HUES6 (cell line): ENCODE results near the gene NAA40.

Experiments used
- H3K27ac ChIP-seq: 2 replicates; pipeline ENCODE4 v1.7.0; 2013; ENCODE audit warnings: low read depth, mild to moderate bottlenecking, low read length, inconsistent platforms
- H3K27me3 ChIP-seq: 2 replicates; pipeline ENCODE4 v1.6.1; 2013; ENCODE audit warnings: low read length; ENCODE audit not compliant: control insufficient read depth, insufficient read depth
- H3K36me3 ChIP-seq: 2 replicates; pipeline ENCODE4 v1.6.1; 2013; ENCODE audit warnings: low read length; ENCODE audit not compliant: control insufficient read depth, insufficient read depth
- H3K4me1 ChIP-seq: 2 replicates; pipeline ENCODE4 v1.6.1; 2013; ENCODE audit warnings: low read length; ENCODE audit not compliant: control insufficient read depth, insufficient read depth
- H3K4me3 ChIP-seq: 2 replicates; pipeline ENCODE4 v1.5.1; 2013; ENCODE audit warnings: low read depth, low read length
- H3K9ac ChIP-seq: one replicate; pipeline ENCODE4 v1.6.1; 2013; ENCODE audit warnings: mild to moderate bottlenecking, low read length
- H3K9me3 ChIP-seq: 2 replicates; pipeline ENCODE4 v1.6.1; 2013; ENCODE audit warnings: low read depth, low read length; ENCODE audit not compliant: control insufficient read depth, insufficient read depth

Gene NAA40

DNA sequence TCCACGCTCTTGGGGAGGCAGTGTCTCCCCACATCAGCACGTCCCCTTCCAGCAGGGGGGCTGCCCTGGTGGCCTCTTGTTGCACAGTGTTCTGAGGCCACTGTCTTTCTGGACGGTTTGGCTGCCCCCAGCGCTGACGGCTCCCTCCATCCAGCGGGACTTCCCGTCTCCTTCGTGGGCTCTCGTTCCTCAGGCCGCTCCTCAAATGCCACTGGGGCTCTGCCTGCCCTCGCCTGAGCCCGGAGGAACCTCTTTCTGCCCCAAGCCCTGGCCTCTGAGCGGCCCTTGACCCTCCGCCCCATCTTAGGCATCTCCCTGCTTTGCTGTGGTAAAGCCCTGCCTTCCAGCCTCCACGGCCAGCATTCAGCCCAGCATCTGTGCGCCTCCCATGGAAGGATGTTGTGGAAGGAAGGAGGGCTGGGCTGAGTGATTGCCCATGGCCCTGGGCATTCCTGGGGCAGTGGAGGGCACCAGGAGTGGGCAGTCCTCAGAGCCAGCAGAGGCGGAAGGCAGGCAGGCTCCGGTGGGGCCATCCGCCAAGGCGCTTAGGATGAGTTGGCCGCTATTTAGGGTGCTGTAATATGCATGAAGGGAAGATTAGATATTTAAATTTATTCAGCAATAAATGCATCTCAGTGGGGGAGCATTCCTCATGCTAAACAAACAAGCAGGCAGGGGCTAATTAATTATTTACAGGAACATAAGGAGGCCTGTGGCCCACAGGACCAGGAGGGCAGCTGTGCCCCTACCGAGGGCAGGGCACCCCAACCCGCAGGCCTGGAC lies 65.2 kb downstream of the NAA40 start:
- Histone ChIP-seq H3K4me3 (no peak overlapping the region), H3K27me3 (peaks cover 74% of the 10 kb centered on the region), H3K4me1 (peaks cover 16% of the 10 kb centered on the region), H3K27ac (no peak overlapping the region), H3K9me3 (no peaks in the 10 kb centered on the region), H3K9ac (no peak overlapping the region), H3K36me3 (no peaks in the 10 kb centered on the region)

GRCh38 chr11:64004590-64004984 lies 65.8 kb downstream of the NAA40 start:
- H3K36me3 ChIP-seq = no peaks in the 10 kb centered on the region
- H3K4me1 ChIP-seq = peaks cover 17% of the 10 kb centered on the region
- H3K27ac ChIP-seq = no peak overlapping the region
- peaks cover 80% of the 10 kb centered on the region for H3K27me3 ChIP-seq
- no peaks in the 10 kb centered on the region for H3K9me3 ChIP-seq
- no peak overlapping the region for H3K4me3 ChIP-seq
- H3K9ac ChIP-seq = no peak overlapping the region

- no peak overlapping the region for H3K27ac ChIP-seq
- no peak overlapping the region for H3K4me3 ChIP-seq
- H3K36me3 ChIP-seq = no peaks in the 10 kb centered on the region
- H3K9ac ChIP-seq = no peak overlapping the region
- peaks cover 89% of the 10 kb centered on the region for H3K27me3 ChIP-seq
- H3K9me3 ChIP-seq = no peaks in the 10 kb centered on the region
- peaks cover 17% of the 10 kb centered on the region for H3K4me1 ChIP-seq
Measured at GRCh38 chr11:64005691-64006090, 66.9 kb downstream of the NAA40 start.

GRCh38 chr11:64006398-64006797 lies 67.6 kb downstream of the NAA40 start:
- no peak overlapping the region for H3K4me3 ChIP-seq
- no peaks in the 10 kb centered on the region for H3K36me3 ChIP-seq
- H3K9ac ChIP-seq = no peak overlapping the region
- H3K27ac ChIP-seq = no peak overlapping the region
- H3K9me3 ChIP-seq = no peaks in the 10 kb centered on the region
- peaks cover 17% of the 10 kb centered on the region for H3K4me1 ChIP-seq
- H3K27me3 ChIP-seq = peaks cover 89% of the 10 kb centered on the region
